Measurements from ENCODE around the gene IGFLR1. TPM values are rescaled to one million over a fixed set of nuclear protein-coding genes. Genes with fewer than 3 reads are reported as not detected.

Gene IGFLR1
- total and polyA plus RNA-seq, 2 of the 8 experiments (the other 6 are each of a cell fraction or from before 2014, with no cell fraction given), result 8.4 to 28.9 TPM

- no peak for TF ChIP-seq POLR2AphosphoS5 (IDR thresholded peaks at IDR 0.05; ENCODE audit: low read depth, low read length)
- no peak for TF ChIP-seq BCL11A (IDR thresholded peaks at IDR 0.05; ENCODE audit: low read depth in 2 of 2, low read length in 2 of 2)
Measured at GRCh38 chr19:35779033-35779432, 36.8 kb upstream of the IGFLR1 start (continued).

Measured in H1 (cell line).